ENCODE data around the gene ATP2A3.
"Not testable (repeated sequence)": the region's sequence is repeated elsewhere in the genome, so short reads cannot be mapped to it uniquely, and the experiment has no call there.

ATP2A3 gene

DNA sequence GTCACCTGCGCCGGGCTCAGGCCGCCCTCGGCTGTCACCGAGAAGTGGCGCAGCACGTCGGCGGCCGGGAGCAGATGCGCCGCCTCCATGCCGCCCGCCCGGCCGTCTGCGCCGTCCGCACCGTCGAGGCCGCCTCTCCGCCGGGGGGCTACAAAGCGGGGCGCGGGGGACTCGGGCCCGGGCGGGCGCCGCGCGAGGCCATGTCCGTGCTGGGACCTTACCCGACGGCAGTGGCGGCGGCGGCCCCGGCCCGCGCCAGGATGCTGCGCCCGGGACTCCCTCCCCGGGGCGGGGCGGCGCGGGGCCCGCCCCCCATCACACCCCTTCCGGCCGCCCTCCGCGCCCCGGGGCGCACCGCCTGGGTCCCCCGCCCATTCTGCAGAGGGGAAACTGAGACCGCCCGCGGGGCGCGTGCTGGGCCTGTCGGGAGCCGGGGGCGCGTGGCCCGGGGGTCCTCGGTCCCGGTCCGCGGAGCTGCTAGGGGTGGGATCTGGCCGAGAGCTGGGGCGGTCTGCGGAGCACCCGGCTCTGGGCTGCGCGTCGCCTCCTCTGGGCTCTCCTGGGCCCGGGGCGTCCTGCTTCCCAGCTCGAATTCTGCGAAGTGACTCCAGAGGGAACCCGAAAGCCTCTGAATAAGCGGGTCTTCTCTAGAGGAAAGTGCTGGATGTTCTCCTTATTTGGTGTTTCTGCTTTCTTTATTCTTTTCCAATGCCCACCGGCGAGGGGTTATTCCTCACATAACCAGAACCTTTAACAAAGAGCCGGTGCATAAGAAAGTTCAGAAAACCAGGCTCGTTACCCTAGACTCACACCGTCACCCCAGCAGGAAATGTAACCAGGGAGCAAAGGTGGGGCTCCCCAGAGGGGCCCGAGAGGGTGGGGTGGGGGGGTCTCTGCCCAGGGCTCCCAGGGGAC is at the start of gene ATP2A3:
ATP2A3 (minus strand) TSS at position 235 of the 915 bp plus-strand sequence; CDS start at position 89, 146 bp downstream.
- DNase-seq: peak; percentile 37 to 76 (median 66)

DNA sequence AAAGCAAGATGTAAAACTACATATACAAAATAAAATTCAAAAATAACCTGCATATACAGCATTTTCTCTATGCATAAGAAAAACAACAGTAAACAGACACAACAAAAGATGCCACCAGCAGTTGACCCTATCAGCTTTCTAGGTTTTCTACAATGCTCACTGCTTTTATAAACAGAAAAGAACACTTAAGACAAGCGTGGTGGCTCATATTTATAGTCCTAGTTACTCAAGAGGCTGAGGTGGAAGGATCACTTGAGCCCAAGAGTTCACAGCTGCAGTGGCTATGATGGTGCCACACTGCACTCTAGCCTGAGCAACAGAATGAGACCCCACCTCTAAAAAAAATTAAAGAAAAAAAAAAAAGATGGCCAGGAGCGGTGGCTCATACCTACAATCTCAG is 46.5 kb upstream of the ATP2A3 start:
- DNase-seq: no peak

DNA sequence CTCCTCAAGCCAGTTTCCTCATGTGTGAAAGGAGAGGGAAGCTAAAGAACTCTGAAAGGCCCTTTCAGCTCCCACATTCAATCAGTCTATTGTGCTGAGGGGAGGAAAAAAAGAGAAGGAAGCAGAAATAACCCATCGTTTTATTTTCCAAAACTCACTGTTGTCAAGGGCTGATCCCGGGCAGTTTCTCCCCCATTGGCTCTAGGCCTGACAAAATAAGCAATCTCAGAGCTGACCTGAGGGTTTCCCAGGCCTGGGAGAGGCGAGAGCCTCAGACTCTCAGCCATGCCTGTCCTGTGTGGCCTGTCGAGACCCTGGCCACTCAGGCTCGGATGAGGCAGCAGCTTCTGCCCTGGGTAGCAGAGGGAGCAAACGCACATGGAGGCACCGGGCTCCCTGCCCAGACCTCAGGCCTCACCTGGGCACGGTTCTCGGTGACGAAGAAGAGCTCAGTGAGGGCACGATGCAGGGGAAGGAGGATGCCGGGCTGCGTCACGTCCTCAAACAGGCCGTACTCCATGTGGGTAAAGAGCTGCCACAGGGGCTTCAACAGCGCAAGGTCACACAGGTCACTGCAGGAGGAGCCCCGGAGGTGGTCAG is 45.0 kb upstream of the ATP2A3 start:
- no peak for DNase-seq

DNA sequence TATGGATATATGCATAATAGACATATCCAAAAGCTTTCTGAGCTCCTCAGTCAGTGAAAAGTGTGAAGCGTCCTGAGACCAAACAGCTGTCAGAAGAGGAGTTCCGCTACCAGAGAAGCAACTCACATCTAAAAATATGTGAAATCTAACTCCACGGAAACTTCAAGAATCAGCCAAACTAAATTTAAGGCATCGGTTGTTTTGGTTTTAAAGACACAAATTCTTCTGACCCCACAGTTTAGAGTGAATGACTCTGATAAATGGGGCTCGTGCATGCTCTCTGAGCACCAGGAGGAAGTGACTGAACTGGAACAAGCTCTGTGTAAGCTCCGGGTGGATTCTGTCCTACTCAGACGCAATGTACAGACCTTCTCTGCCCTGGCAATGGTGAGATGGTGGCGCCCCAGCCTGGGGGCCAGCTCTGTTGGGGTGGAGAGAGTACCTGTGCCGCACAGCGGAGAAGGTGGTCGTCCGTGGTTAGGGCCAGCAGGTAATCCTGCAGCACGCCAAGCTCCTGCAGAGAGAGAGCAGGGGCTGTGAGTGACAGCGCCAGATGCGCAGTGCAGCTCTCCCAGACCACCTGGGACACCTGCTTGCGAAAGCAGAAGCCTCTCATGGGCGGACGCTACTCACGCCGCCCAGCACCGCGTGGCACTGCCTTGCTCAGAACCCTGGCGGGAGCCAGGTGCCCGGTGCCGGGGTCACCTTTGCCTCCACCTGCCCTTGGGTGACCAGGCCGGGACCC is 44.4 kb upstream of the ATP2A3 start:
- no peak for DNase-seq

DNA sequence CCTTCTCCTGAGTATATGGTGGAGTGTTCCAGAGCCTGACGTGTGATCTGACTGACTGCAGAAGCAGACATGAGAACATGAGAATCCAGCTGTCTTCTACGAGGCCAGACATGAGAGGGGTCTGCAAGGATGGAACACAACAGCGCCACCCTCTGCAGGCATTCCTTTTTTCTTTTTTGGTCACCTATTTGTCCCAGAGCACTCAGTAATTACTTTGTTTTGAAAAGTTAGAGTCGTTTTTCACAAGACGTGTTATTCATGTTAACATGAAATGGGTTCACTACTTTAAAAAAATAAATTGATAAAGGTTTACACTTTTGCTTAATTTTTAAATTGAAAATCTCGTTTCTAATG is 43.8 kb upstream of the ATP2A3 start:
- DNase-seq: no peak

DNA sequence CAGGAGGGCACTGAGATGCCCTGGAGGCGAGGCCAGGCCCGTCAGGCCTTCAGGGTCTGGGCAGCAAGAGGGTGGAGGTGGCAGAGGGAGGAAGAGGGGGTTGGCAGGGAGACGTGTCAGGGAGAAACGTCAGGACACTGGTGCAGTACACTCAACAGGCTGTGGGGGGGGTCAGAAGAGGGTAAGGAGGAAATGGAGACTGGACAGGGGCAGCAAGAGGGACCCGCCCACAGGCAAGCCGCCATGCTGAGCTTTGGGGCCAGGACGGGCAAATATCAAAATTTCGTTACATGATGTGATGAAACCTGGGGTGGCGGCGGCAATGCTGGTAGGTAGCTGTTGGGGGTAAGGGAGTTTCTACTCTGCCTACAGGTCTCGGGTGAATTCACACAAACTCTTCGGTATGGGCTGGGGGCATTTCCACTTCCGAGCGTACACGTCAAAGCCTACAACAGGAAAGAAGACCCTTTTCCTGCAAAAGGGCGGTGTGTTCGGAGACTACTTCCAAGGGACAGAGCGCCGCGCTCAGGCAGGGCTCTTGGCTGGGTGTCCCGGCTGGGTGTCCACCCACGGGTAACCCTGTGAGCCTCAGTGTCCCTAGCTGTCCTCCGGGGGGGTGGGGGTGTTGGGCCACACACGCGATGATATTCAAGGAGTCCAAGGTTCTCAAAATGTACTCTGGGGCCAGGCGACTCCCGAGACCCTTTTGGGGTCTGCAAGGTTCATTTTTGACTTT is 43.3 kb upstream of the ATP2A3 start:
- DNase-seq: no peak

DNA sequence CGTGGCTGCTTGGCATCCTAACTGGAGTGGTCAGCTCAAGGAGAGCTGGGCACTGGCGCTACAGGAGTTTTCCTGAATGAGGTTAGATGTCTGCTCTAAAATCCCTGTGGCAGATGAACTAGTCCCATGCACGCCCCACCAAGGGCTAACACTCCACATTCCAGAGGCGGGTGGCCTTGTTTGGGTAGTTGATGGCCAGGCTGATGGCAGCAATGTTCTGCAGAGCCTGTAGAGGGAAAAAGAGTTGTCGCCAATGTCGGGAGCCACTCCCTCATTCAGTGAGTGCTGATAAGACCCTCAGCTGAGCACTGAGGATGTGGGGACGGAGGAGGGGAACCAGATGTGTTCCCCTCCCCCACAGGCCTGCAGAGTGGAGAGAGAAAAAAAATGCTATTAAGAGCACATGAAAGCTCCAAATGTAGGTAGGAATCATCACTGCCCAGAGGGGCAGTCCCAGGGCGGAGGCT is 42.5 kb upstream of the ATP2A3 start:
- no peak for DNase-seq

DNA sequence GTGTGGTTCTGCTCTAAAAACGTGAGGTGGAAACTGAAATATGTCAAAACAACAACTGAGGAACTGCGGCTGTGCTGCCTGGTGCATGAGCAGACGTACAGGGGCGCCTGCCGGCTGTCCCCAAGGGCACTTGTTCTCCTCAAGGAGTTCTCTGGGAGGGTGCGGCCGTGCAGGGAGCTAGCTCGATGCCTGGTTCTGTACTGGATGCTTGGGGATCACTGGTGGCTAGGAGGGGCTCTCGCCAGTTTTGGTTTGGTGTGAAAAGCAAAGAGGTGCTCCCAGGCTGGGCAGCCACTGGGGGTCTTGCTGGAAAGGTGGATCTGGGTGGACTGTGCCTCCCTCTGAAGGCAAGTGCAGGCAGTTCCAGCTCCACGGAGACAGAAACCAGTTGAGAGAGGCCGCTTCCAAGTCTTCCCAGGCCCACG is 41.9 kb upstream of the ATP2A3 start:
- peak in 1 of 3 experiments; percentile 6 for DNase-seq

DNA sequence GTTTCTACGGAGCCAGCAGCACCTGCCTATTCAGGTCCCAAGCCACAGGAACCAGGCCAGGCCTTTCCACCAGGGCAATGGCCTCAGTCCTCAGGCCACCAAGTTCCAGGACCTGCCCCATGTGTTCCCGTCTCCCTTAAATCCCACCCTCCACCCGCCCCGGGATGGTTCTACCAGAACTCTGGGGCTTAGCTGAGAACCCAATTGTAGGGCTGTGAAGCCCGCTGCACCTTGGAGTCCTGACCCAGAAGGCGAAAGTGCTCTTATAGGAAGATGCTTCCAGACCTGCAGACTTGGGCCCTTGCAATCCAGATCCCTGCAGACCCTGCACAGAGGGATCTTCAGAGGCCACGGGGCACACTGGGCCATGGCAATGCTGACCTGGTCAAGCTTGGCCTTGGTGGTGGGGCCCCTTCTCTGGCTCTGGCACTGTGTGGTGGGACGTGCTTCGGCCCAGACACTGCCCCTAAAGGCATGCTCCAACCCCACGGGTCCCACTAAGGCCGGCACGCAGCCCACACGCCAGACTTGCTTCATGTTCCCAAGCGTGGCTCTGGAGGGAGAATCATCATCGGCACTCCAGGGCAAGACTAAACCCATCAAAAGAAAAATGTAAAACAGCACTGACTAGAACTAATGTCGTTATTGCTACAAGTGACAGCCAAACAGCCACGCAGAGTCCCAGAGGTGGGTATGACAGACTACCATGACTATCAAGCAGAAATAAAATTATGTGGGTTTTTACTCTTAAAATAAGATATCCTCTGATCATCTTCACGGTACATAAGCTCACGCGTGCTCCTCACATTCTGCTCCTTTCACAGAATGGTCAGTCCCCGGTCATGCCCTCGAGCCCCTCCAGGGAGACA is 41.3 kb upstream of the ATP2A3 start:
- DNase-seq: no peak

DNA sequence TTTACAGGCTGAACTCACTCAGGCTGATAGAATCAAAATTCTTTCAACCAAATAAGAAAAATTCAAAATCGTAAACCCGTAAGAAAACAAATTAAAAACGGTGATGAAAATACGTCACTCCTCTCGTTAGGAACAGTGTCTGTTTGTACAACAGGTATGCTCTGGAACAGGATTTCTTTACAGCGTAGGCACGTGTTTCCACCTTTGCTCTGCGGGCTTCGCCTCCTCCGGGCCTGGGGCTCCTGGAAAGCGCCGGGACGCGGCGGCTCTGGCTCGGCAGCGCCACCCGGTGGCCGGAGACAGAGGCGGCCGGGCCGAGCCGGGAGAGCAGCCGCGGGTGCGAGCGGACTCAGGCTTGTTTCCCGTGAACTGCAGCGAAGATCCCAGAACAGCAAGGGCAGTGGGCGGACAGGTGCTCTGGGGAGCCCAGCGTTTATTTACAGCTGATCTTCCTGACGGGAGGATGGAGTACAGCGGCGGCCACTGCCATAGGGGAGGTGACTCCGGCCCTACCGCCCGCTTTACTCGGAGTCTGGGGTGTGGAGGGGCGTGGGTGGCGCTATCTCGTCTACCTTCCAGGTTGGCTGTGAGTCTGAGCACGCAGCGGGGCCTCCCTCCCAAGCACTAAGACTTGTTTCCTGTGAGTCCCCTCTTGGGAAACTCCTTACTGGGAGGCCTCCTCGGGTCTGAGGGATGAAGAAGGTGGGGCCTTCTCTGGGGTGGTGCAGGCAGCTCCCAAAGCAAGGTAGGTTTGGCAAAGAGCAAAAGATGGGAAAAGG is 40.5 kb upstream of the ATP2A3 start:
- DNase-seq: peak; percentile 26 to 45 (median 42)

DNA sequence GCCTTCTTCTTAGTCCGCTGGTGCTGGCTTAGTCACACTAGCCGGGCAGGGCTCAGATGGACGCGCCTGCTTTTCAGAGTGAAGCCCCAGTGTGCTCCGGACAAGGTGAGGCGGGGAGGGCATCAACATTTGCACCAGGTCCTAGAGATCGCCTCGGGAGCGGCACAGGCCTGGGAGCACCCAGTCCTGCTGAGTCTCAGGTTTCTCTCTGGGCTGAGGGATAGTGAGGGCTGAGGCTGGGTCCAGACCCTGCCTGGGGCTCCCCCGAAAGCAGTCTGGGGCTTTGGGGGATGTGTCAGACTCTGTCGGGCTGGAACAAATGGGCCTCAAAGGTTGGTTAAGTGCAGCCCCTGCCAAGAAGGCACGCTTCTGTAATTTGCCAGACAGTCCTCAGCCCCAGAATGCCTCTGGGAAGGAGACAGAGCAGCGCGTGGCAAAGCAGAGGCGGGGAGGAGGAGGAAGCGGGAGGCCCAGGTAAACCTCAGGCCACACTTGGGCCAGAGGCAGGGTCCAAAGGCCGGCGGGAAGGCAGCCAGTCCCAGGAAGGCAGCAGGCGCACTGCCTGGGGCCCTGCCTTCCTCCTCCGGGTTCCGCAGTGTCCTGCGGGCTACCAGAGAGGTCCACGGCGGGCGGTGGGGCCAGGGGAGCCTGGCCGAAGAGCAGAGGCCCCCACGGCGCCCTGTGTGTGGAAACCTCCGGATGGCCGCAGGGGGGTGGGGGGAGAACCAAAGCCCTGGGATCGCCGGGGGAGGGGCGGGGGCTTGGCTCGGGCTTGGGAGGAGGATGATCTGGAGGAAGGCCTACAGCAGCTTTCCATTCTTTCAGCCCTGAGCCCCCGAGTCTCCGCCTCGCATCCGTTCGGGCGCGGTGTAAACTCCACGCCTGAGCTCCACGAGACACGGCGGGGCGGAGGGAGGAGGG is 39.5 kb upstream of the ATP2A3 start:
- no peak for DNase-seq

DNA sequence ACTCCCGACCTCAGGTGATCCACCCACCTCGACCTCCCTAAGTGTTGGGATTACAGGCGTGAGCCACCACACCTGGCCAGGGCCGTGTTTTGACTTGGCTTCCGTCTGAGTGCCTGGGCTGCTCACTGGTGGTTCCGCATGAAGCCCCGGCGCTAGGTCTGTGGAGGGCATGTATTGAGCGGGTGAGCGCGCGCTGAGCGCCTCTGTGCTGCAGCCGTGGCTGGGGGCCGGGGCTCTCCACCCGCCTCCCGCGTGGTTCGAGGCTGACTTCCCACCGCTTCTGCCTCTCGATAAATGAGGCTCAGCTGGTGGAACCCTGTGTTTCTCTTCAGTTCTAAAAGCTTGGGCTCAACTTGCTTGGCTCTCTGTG is 38.9 kb upstream of the ATP2A3 start:
- no peak for DNase-seq

DNA sequence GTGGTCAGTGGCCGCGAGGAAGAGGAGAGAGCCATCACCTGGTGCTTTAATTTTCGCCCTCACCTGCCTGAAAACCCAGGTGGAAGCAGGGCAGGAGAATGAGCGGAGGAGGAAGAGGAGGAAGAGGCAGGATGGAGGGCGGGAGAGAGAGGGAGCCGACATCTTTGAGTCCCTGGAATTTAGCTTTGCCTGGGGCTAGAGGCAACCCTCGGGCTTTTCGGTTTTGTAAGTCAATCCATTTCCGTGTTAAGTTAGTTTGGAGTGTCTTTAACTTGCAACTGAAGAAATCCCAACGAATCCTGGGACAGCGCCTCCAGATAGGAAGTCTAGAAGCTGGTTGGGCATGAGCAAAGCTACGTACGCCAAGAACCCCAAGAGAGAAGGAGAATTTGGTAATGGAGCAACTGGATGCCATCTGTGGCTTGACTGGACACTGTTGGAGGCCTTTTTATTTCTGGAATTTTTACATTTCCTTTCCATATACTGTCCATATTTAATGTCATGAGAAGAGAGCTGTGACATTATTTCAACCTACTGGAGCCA is 36.9 kb upstream of the ATP2A3 start:
- no peak for DNase-seq

DNA sequence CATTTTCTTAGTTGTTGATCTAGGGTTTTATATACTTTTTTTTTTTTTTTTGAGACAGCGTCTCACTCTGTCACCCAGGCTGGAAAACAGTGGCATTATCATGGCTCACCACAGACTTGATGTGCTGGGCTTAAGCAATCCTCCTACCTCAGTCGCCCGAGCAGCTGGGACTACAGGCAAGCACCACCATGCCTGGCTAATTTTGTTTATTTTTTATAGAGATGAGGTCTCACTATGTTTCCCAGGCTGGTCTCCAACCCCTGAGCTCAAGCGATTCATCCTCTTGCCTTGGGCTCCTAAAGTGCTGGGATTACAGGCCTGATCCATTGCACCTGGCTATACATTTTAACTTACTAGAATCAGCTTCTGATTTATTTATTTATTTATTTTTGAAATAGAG is 34.2 kb upstream of the ATP2A3 start:
- no peak for DNase-seq

DNA sequence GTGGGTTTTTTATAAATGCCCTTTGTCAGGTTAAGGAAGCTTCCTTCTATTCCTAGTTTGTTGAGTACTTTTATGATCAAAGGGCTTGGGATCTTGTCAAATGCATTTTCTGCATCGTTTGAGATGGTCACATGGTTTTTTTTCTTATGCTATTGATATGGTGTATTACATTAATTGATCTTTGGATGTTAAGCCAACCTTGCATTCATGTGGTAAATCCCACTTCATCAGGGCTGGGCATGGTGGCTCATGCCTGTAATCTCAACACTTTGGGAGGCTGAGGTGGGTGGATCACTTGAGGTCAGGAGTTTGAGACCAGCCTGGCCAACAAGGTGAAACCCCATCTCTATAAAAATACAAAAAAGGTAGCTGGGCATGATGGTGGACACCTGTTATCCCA is 30.8 kb upstream of the ATP2A3 start:
- no peak for DNase-seq

DNA sequence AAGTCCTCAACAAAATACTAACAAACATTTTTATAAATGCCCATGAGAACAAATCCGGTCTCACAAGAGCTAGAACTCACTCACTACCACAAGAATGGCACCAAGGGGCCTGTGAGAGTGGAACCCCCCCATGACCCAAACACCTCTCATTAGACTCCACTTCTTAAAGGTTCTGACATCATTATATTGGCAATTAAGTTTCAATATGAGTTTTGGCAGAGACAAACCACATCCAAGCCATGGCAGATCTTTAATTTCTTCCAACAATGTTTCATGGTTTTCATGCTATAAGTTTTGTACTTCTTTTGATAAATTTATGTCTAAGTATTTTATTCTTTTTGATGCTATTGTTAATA is 30.0 kb upstream of the ATP2A3 start:
- DNase-seq: no peak

DNA sequence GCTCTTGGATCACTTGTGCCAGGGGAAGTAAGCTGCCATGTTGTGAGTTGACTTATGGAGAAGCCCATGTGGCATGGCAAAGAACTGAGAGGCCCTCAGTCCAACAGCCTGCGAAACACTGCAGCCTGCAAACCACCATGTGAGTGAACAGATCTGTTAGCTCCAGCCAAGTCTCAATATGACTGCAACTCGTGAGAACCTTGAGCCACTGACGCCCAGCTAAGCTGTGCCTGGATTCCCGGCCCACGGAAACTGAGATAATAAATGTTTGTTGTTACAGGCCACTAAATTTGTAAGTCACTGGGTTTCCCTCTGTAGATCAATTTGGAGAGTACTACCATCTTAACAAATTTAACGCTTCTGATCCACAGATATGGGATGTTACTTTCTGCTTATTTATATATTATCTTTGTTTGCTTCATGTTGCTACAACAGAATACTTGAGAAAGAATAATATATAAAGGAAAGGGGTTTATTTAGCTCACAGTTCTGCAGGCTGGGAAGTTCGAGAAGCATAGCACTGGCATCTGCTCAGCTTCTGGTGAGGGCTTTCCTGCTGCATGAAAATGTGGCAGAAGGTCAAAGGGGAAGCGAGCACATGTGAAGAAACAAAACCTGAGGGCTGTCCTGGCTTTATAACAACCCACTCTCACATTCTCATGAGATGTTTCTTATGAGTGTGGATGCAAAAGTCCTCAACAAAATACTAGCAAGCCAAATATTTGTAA is 29.4 kb upstream of the ATP2A3 start:
- DNase-seq: no peak

DNA sequence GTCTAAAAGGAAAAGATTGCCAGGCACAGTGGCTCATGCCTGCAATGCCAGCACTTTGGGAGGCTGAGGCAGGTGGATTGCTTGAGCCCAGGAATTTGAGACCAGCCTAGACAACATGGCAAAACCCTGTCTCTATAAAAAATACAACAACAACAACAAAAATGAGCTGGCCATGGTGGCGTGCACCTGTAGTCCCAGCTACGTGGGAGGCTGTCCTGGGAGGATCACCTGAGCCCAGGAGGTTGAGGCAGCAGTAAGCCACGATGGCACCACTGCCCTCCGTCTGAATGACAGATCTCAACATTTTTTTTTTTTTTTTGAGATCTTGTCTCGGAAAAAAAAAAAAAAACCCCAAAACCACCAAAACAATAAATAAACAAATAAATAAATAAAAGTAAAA is 28.1 kb upstream of the ATP2A3 start:
- no peak for DNase-seq

DNA sequence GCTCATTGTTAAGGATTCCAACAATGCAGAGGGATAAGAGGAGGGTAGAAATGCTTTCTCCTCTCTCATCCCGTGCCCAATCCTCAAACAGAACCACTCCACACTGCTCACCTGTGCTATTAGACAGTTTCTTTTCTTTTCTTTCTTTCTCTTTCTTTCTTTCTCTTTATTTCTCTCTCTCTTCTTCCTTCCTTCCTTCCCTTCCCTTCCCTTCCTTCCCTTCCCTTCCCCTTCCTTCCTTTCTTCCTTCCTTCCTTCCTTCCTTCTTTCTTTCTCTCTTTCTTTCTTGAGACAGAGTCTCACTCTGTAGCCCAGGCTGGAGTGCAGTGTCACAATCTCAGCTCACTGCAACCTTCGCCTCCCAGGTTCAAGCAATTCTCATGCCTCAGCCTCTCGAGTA is 27.5 kb upstream of the ATP2A3 start:
- DNase-seq: not testable (repeated sequence)
